WTC11 (cell line): Measurements from ENCODE around the gene SDK2.

Source experiments
- ATF3 ChIP-seq: sonication (generic); formaldehyde crosslinking; conservative IDR thresholded peaks from 2 replicates; pipeline ENCODE4 v1.8.1; 2022; ENCODE audit warnings: mild to moderate bottlenecking, missing genetic modification reagents
- CTCF ChIP-seq: fragments of 200-600 bp; IDR thresholded peaks from 2 replicates; pipeline ENCODE4 v1.8.0; 2022; ENCODE audit warnings: antibody characterized with exemption
- GRHL2 ChIP-seq: fragments of 250-450 bp; sonication (Bioruptor Pico); IDR thresholded peaks from 2 replicates; pipeline ENCODE4 v1.8.0; 2022; ENCODE audit warnings: mild to moderate bottlenecking, moderate library complexity; ENCODE audit not compliant: insufficient replicate concordance, severe bottlenecking
- MYBL2 ChIP-seq: sonication (generic); formaldehyde crosslinking; IDR thresholded peaks from 2 replicates; pipeline ENCODE4 v1.8.1; 2023; ENCODE audit warnings: mild to moderate bottlenecking, moderate library complexity, missing genetic modification reagents
- NR2C2 ChIP-seq: sonication (generic); formaldehyde crosslinking; IDR thresholded peaks from 2 replicates; pipeline ENCODE4 v1.8.0; 2022; ENCODE audit warnings: mild to moderate bottlenecking, missing genetic modification reagents
- PREB ChIP-seq: sonication (generic); formaldehyde crosslinking; IDR thresholded peaks from 2 replicates; pipeline ENCODE4 v1.8.1; 2022; ENCODE audit warnings: mild to moderate bottlenecking, missing genetic modification reagents, moderate library complexity, borderline replicate concordance

GRCh38 chr17:73550556-73550955 lies 93.7 kb downstream of the SDK2 start:
- TF ChIP-seq GRHL2 (CRISPR knock-in tag) (no peak), CTCF (no peak), PREB (CRISPR knock-in tag) (no peak), MYBL2 (CRISPR knock-in tag) (no peak), ATF3 (CRISPR knock-in tag) (no peak), NR2C2 (CRISPR knock-in tag) (no peak)
